A204.1 (cell line): Measurements from ENCODE around the gene KIF16B.
"Not testable (repeated sequence)": the region's sequence is repeated elsewhere in the genome, so short reads cannot be mapped to it uniquely, and the experiment has no call there.

Experiments used
- FAIRE-seq: peaks from 2 replicates; lab custom pipeline; 2012; peaks lifted over from hg19 to GRCh38; lab: Jason Lieb, UNC

KIF16B gene

GRCh38 chr20:16472045-16472872 lies 101.0 kb downstream of the KIF16B start:
- no peak for FAIRE-seq

GRCh38 chr20:16469395-16469905 lies 103.8 kb downstream of the KIF16B start:
- no peak for FAIRE-seq

GRCh38 chr20:16462711-16463110 lies 110.5 kb downstream of the KIF16B start:
- no peak for FAIRE-seq

GRCh38 chr20:16459019-16459700 lies 114.1 kb downstream of the KIF16B start:
- no peak for FAIRE-seq

GRCh38 chr20:16457514-16457913 lies 115.7 kb downstream of the KIF16B start:
- no peak for FAIRE-seq

- no peak for FAIRE-seq
Observed at GRCh38 chr20:16455324-16455723, 117.9 kb downstream of the KIF16B start.

GRCh38 chr20:16451982-16452381 lies 121.3 kb downstream of the KIF16B start:
- no peak for FAIRE-seq

- FAIRE-seq, result no peak
Observed at GRCh38 chr20:16451001-16451400, 122.2 kb downstream of the KIF16B start.

GRCh38 chr20:16446991-16447390 lies 126.3 kb downstream of the KIF16B start:
- no peak for FAIRE-seq

GRCh38 chr20:16446246-16446645 lies 127.0 kb downstream of the KIF16B start:
- no peak for FAIRE-seq

GRCh38 chr20:16445482-16445881 lies 127.8 kb downstream of the KIF16B start:
- no peak for FAIRE-seq

- no peak for FAIRE-seq
Observed at GRCh38 chr20:16444057-16444777, 129.0 kb downstream of the KIF16B start.

GRCh38 chr20:16441546-16442164 lies 131.6 kb downstream of the KIF16B start:
- FAIRE-seq, result no peak

GRCh38 chr20:16440686-16441085 lies 132.6 kb downstream of the KIF16B start:
- no peak for FAIRE-seq

- FAIRE-seq, result not testable (repeated sequence)
Observed at GRCh38 chr20:16439540-16439939, 133.7 kb downstream of the KIF16B start.

GRCh38 chr20:16438100-16438499 lies 135.1 kb downstream of the KIF16B start:
- FAIRE-seq, result no peak

- FAIRE-seq, result no peak
Observed at GRCh38 chr20:16437387-16437996, 135.8 kb downstream of the KIF16B start.

- no peak for FAIRE-seq
Observed at GRCh38 chr20:16434062-16434664, 139.1 kb downstream of the KIF16B start.

GRCh38 chr20:16433293-16433580 lies 140.0 kb downstream of the KIF16B start:
- FAIRE-seq, result no peak

GRCh38 chr20:16432466-16433292 lies 140.6 kb downstream of the KIF16B start:
- no peak for FAIRE-seq

- FAIRE-seq, result no peak
Observed at GRCh38 chr20:16428112-16428511, 145.1 kb downstream of the KIF16B start.
